Breast epithelium (tissue), 4 donors: Measurements from ENCODE around the gene PIWIL1. TPM values are rescaled to one million over a fixed set of nuclear protein-coding genes. Genes with fewer than 3 reads are reported as not detected.

Source experiments
- DNase-seq, 2 donors: peaks; one replicate each; pipeline ENCODE4 v3.0.0-alpha.2; 2019; ENCODE audit warnings: low spot score in 2 of 2
- H3K27ac ChIP-seq, 2 donors: fragments of 200-600 bp; sonication (generic) in 1 of 2; one replicate each; pipeline ENCODE4 v1.5.1; 2016 to 2019; ENCODE audit warnings: mild to moderate bottlenecking in 1 of 2
- H3K27me3 ChIP-seq, 2 donors: fragments of 200-600 bp; sonication (generic) in 1 of 2; one replicate each; pipeline versions ENCODE4 v1.5.1 to v1.6.0; 2017 to 2019; ENCODE audit warnings: control low read depth in 1 of 2, mild to moderate bottlenecking in 1 of 2
- H3K36me3 ChIP-seq: fragments of 200-600 bp; one replicate; pipeline ENCODE4 v1.5.1; 2019
- H3K4me1 ChIP-seq, 2 donors: fragments of 200-600 bp; sonication (generic); one replicate each; pipeline ENCODE4 v1.5.1; 2016 to 2019; ENCODE audit warnings: control low read depth in 1 of 2
- H3K4me3 ChIP-seq, 3 donors: fragments of 200-600 bp; sonication (generic); 1 replicate in 2 of 3; 2 replicates in 1 of 3; pipeline ENCODE4 v1.5.1; 2016 to 2019; ENCODE audit warnings: mild to moderate bottlenecking in 3 of 3, moderate library complexity in 2 of 3
- H3K9me3 ChIP-seq, 2 donors: fragments of 200-600 bp; sonication (generic) in 1 of 2; one replicate each; pipeline ENCODE4 v1.5.1; 2016 to 2019; ENCODE audit warnings: control low read depth in 1 of 2
- POLR2A ChIP-seq: fragments of 450-650 bp; IDR thresholded peaks from one replicate; pipeline ENCODE4 v1.6.1; 2016; ENCODE audit warnings: antibody characterized with exemption, mild to moderate bottlenecking, moderate library complexity
- POLR2AphosphoS5 ChIP-seq, 3 donors: sonication (generic); formaldehyde crosslinking; IDR thresholded peaks; one replicate each; pipeline ENCODE4 v1.6.1; 2017; ENCODE audit warnings: antibody characterized with exemption in 3 of 3
- intact Hi-C: fragments of 100-400 bp; cut with DNase I; formaldehyde crosslinking; loops from one replicate; pipeline ENCODE4 v1.15.1; 2023; ENCODE audit warnings: low total_unique reads
- total RNA-seq, 3 donors: library from RNA; depleted of rRNA; stranded (reverse); fragments of >200 nt; gene quantifications; one replicate each; pipeline ENCODE4 v1.1.0, GENCODE V29; 2016
- TF ChIP-seq, protein P1 (sequence below), 3 donors: fragments of 450-650 bp; IDR thresholded peaks; one replicate each; pipeline ENCODE4 v1.5.1; 2016 to 2017; ENCODE audit warnings: antibody characterized with exemption in 3 of 3, mild to moderate bottlenecking in 3 of 3, moderate library complexity in 3 of 3

The PIWIL1 gene
- total RNA-seq, 3 donors from 2014 or later, result under 0.01 TPM; not detected in 2

- intact Hi-C loops, result no loop called here
- H3K4me3 ChIP-seq, result no peak overlapping the region
Observed at GRCh38 chr12:130307859-130308258, 29.8 kb upstream of the PIWIL1 start.

GRCh38 chr12:130308393-130308792 is 29.3 kb upstream of the PIWIL1 start:
- Histone ChIP-seq H3K9me3 (no peaks in the 10 kb centered on the region), H3K27ac (no peak overlapping the region), H3K4me3 (no peak overlapping the region), H3K36me3 (no peaks in the 10 kb centered on the region), H3K27me3 (peaks cover 0 to 5% of the 10 kb centered on the region in 2 donors), H3K4me1 (no peaks in the 10 kb centered on the region)
- no peak for DNase-seq
- TF ChIP-seq POLR2AphosphoS5 (IDR thresholded peaks at IDR 0.05) (no peak), POLR2A (no peak)
- TF ChIP-seq, protein P1, sequence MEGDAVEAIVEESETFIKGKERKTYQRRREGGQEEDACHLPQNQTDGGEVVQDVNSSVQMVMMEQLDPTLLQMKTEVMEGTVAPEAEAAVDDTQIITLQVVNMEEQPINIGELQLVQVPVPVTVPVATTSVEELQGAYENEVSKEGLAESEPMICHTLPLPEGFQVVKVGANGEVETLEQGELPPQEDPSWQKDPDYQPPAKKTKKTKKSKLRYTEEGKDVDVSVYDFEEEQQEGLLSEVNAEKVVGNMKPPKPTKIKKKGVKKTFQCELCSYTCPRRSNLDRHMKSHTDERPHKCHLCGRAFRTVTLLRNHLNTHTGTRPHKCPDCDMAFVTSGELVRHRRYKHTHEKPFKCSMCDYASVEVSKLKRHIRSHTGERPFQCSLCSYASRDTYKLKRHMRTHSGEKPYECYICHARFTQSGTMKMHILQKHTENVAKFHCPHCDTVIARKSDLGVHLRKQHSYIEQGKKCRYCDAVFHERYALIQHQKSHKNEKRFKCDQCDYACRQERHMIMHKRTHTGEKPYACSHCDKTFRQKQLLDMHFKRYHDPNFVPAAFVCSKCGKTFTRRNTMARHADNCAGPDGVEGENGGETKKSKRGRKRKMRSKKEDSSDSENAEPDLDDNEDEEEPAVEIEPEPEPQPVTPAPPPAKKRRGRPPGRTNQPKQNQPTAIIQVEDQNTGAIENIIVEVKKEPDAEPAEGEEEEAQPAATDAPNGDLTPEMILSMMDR (IDR thresholded peaks at IDR 0.05), result no peak
- intact Hi-C loops, result no loop called here

More at GRCh38 chr12:130307859-130308258, 29.8 kb upstream of the PIWIL1 start:
- peaks cover 0 to 11% of the 10 kb centered on the region in 2 donors for H3K27me3 ChIP-seq
- no peak for TF ChIP-seq POLR2A
- no peak for TF ChIP-seq POLR2AphosphoS5 (IDR thresholded peaks at IDR 0.05)
- TF ChIP-seq, protein P1 (IDR thresholded peaks at IDR 0.05), result no peak
- H3K36me3 ChIP-seq, result no peaks in the 10 kb centered on the region
- no peak overlapping the region for H3K27ac ChIP-seq
- no peaks in the 10 kb centered on the region for H3K4me1 ChIP-seq
- DNase-seq, result no peak
- H3K9me3 ChIP-seq, result no peaks in the 10 kb centered on the region

- no peak for DNase-seq
- no peaks in the 10 kb centered on the region for H3K36me3 ChIP-seq
- TF ChIP-seq POLR2A (no peak), POLR2AphosphoS5 (IDR thresholded peaks at IDR 0.05) (no peak)
- TF ChIP-seq, protein P1 (IDR thresholded peaks at IDR 0.05), result no peak
- H3K4me1 ChIP-seq, result no peaks in the 10 kb centered on the region
- no peaks in the 10 kb centered on the region for H3K9me3 ChIP-seq
- intact Hi-C loops, result no loop called here
- H3K27me3 ChIP-seq, result no peaks in the 10 kb centered on the region
- H3K27ac ChIP-seq, result no peak overlapping the region
- H3K4me3 ChIP-seq, result no peak overlapping the region
Observed at GRCh38 chr12:130316251-130316650, 21.4 kb upstream of the PIWIL1 start.

- H3K9me3 ChIP-seq, result no peaks in the 10 kb centered on the region
- TF ChIP-seq POLR2A (no peak), POLR2AphosphoS5 (IDR thresholded peaks at IDR 0.05) (no peak)
- TF ChIP-seq, protein P1 (IDR thresholded peaks at IDR 0.05), result no peak
- no peak for DNase-seq
- no peaks in the 10 kb centered on the region for H3K36me3 ChIP-seq
- no peaks in the 10 kb centered on the region for H3K27me3 ChIP-seq
- intact Hi-C loops, result no loop called here
- no peaks in the 10 kb centered on the region for H3K4me1 ChIP-seq
- H3K27ac ChIP-seq, result no peak overlapping the region
- H3K4me3 ChIP-seq, result no peak overlapping the region
Observed at GRCh38 chr12:130320536-130320935, 17.2 kb upstream of the PIWIL1 start.

DNA sequence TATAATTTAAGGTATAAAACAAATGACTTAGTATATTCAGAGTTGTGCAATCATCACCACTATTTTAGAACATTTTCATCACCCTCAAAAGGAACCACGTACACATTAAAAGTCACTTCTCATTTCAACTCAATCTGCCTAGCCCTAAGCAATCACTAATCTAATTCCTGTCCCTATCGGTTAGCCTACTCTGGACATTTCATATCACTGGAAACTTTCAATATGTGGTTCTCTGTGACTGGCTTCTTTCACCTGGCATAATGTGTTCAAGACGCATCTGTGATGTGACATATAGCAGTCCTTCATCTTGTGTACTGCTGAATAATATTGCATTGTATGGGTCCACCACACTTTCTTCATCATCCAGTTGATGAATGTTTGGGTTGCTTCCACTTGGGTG is 15.4 kb upstream of the PIWIL1 start:
- TF ChIP-seq POLR2AphosphoS5 (IDR thresholded peaks at IDR 0.05), result no peak
- TF ChIP-seq, protein P1 (IDR thresholded peaks at IDR 0.05), result no peak
- H3K27ac ChIP-seq, result no peak overlapping the region
- no peaks in the 10 kb centered on the region for H3K9me3 ChIP-seq
- H3K4me3 ChIP-seq, result no peak overlapping the region
- intact Hi-C loops, result no loop called here
- no peaks in the 10 kb centered on the region for H3K36me3 ChIP-seq
- no peak for DNase-seq
- no peaks in the 10 kb centered on the region for H3K4me1 ChIP-seq
- no peaks in the 10 kb centered on the region for H3K27me3 ChIP-seq
